Measurements from ENCODE around the gene EHD4. TPM values are rescaled to one million over a fixed set of nuclear protein-coding genes. Genes with fewer than 3 reads are reported as not detected.

EHD4 gene
- total RNA-seq, 8 experiments from 2014 or later = 3.6 to 45.8 (median 6.6) TPM

DNA sequence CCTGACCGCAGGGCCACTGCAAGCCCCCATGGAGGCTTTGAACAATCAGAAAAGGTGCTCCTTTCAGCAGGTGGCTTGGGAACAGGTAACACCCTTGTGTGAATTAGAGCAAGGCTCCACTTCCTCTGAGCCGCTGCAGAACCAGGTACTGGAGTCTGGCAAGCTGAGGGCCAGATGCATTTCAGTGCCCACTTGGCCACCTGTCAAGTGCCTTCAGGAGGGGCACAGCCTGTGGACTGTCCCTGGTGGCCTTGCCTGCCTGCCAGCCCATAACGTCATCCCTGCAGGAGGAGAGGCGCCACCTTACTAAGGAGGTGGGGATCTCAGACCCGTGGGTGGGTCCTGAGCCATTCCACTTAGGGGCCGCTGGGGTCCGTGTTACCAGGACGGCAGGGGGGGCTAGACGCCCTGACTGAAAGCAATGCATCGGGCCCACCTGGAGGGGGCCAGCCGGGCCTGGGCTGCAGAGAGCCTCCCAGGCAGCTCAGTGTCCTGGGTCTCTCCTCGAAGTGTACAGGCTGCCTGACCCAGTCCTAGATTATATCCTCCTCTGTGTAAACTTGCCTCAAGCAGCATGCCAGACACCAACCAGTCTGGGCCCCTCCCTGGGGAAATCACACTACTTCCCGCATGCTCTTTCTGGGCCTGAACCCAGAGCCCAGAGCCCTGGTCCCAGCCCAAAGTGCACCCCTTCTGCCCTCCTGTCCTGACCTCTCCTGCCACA lies 94.6 kb downstream of the EHD4 start:
- no peaks in the 10 kb centered on the region for H3K4me1 ChIP-seq (replicated peaks in 1 of 2)
- in situ Hi-C loops (cut with MboI; ENCODE audit: low pct_unique_long_range_greater_than_20kb in 2 of 9, low sequenced_read_pairs in 9 of 9, unreplicated experiment in 9 of 9) = no loop called here
- H3K27ac ChIP-seq = no peak overlapping the region
- WGBS, 10 experiments = 60 to 100% (median 60%) methylated on average over 1 to 4 of the region's 13 CpGs; no CpG with 5 or more reads in 5 of the 10 experiments
- no peak for ATAC-seq (replicated peaks in 6 of 8)
- no peak overlapping the region for H3K4me3 ChIP-seq

DNA sequence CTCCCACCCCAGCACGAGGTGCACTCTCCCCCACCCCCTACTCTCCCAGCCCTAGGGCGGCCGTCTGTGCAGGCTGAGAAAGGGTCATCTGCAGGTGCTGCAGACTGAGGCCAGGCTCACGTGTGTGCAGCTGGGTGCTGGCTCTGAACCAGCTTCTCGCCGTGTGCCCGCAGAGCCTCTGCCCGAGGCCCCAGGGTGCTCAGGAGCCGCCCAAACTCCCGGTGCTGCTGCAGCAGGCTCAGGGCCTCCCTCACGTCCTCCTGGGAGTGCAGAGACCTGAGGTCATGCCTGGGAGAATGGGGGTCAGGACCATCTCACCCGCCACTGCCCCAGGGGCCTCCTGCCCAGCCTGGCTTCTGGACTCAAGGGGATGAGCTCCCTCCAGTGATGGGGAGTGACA lies 95.7 kb downstream of the EHD4 start:
- no peak overlapping the region for H3K27ac ChIP-seq
- peak in 3 of 8 experiments; percentile 9 to 31 (median 17) for ATAC-seq (replicated peaks in 6 of 8)
- H3K4me3 ChIP-seq = no peak overlapping the region
- H3K4me1 ChIP-seq (replicated peaks in 1 of 2) = no peaks in the 10 kb centered on the region
- in situ Hi-C loops (cut with MboI; ENCODE audit: low pct_unique_long_range_greater_than_20kb in 2 of 9, low sequenced_read_pairs in 9 of 9, unreplicated experiment in 9 of 9) = no loop called here
- no CpG with 5 or more reads among the region's 12 CpGs for WGBS, 10 experiments

DNA sequence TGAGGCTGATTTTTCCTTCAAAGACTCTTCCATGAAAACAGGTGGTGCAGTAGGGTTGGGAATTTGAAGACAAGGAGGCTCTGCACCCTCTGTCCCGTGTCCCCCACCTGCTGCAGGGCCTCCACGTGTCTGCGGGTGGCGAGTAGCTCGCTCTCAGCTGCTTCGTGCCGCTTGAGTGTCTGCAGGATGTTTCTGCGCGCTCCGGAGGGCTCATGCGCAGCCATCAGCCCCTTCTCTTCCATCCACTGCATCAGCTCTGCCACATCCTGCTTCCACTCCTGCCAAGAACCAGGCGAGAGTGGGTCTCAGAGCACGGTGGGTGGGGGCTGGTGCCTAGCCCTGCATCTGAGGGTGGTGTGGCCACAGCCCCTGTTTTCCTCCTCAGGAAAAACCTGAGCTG lies 96.3 kb downstream of the EHD4 start:
- no peaks in the 10 kb centered on the region for H3K4me1 ChIP-seq (replicated peaks in 1 of 2)
- peak in 1 of 8 experiments; percentile 8 for ATAC-seq (replicated peaks in 6 of 8)
- in situ Hi-C loops (cut with MboI; ENCODE audit: low pct_unique_long_range_greater_than_20kb in 2 of 9, low sequenced_read_pairs in 9 of 9, unreplicated experiment in 9 of 9) = no loop called here
- no peak overlapping the region for H3K4me3 ChIP-seq
- 0 to 73% (median 40%) methylated on average over 1 to 10 of the region's 13 CpGs; no CpG with 5 or more reads in 7 of the 10 experiments for WGBS, 10 experiments
- H3K27ac ChIP-seq = no peak overlapping the region

- ATAC-seq (replicated peaks in 6 of 8) = no peak
- no peak overlapping the region for H3K4me3 ChIP-seq
- 80 to 100% (median 91%) methylated on average over 1 to 4 of the region's 12 CpGs; no CpG with 5 or more reads in 6 of the 10 experiments for WGBS, 10 experiments
- in situ Hi-C loops (cut with MboI; ENCODE audit: low pct_unique_long_range_greater_than_20kb in 2 of 9, low sequenced_read_pairs in 9 of 9, unreplicated experiment in 9 of 9) = no loop called here
- no peaks in the 10 kb centered on the region for H3K4me1 ChIP-seq (replicated peaks in 1 of 2)
- peak overlapping the region in 1 of 2 donors; percentile 28 for H3K27ac ChIP-seq
These were observed 97.6 kb downstream of the EHD4 start for GRCh38 chr15:41874736-41875135.

DNA sequence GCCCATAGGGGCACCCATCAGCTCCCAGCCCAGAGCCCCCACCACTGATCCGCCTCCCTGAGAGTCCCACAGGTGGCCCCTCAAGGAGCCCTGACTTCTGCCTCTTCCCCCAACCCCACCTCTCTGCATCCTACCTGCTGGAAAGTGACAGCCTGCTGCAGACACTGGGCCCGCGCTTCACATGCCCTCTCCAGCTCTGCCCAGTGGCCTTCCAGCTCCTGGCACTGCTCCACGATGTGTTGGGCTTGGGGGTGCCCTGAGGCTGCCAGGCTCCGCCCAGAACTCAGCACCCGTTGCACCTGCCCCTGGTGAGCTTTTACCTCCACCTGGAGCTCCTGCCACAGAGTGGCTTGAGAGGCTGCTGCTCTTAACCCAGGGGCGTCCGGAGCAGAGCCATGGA lies 98.6 kb downstream of the EHD4 start:
- ATAC-seq (replicated peaks in 6 of 8) = no peak
- Histone ChIP-seq H3K4me3 (no peak overlapping the region), H3K4me1 (replicated peaks in 1 of 2) (no peaks in the 10 kb centered on the region), H3K27ac (no peak overlapping the region)
- 58 to 96% (median 80%) methylated on average over 1 to 4 of the region's 8 CpGs; no CpG with 5 or more reads in 5 of the 10 experiments for WGBS, 10 experiments
- in situ Hi-C loops (cut with MboI; ENCODE audit: low pct_unique_long_range_greater_than_20kb in 2 of 9, low sequenced_read_pairs in 9 of 9, unreplicated experiment in 9 of 9) = no loop called here

DNA sequence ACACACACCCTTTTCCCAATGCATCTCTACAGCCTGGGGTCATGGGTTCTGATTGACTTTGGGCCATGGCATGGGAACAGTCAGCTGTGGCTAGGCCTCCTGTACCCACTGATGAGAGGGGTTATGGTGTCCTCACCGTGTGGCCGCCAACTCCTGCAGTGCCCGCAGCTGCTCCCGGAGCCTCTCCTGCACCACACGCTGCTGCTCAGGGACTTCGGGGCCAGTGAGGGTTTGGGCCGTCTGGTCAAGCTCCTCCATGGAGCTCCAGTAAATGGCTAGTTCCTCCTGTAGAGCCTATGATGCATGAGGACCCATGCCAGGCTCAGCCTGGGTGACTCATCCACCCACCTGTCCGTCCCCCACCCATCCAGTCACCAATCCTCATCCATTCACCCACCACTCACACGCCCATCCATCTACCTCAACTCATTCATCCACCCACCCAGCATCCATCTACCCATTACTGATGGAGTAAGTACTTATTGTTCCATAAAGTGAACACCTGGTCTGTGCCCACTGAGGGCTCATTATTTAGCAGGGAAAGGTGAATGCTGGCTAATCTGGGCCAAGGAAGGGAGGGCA lies 100.1 kb downstream of the EHD4 start:
- no peak overlapping the region for H3K4me3 ChIP-seq
- H3K4me1 ChIP-seq (replicated peaks in 1 of 2) = no peaks in the 10 kb centered on the region
- in situ Hi-C loops (cut with MboI; ENCODE audit: low pct_unique_long_range_greater_than_20kb in 2 of 9, low sequenced_read_pairs in 9 of 9, unreplicated experiment in 9 of 9) = no loop called here
- H3K27ac ChIP-seq = no peak overlapping the region
- WGBS, 10 experiments = 20 to 100% (median 50%) methylated on average over 1 to 4 of the region's 9 CpGs; no CpG with 5 or more reads in 7 of the 10 experiments
- ATAC-seq (replicated peaks in 6 of 8) = no peak

GRCh38 chr15:41871175-41871905 lies 101.0 kb downstream of the EHD4 start:
- ATAC-seq (replicated peaks in 6 of 8) = no peak
- 0 to 100% (median 67%) methylated on average over 1 to 3 of the region's 19 CpGs; no CpG with 5 or more reads in 5 of the 10 experiments for WGBS, 10 experiments
- Histone ChIP-seq H3K4me1 (replicated peaks in 1 of 2) (peaks cover 3 to 6% of the 10 kb centered on the region in 2 donors), H3K4me3 (no peak overlapping the region), H3K27ac (no peak overlapping the region)
- in situ Hi-C loops (cut with MboI; ENCODE audit: low pct_unique_long_range_greater_than_20kb in 2 of 9, low sequenced_read_pairs in 9 of 9, unreplicated experiment in 9 of 9) = no loop called here

DNA sequence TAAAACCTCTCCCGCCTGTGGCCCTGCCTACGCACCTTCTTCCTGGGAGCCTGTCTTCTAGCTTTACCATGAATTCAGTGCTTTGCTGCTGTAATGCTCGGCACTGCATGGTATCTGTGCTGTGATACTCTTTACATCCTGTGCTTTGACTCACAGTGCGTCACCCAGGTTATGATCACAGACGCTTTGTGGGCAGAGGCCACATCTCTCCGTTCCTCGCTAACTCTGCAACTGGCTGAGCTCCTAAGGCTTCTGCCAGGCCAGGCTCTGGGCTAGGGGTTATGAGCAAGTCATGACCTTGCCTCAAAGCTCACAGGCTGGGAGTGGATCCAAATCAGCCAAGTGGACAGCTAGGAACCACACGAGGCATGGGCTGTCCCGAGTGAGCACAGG lies 101.7 kb downstream of the EHD4 start:
- ATAC-seq (replicated peaks in 6 of 8) = no peak
- H3K4me1 ChIP-seq (replicated peaks in 1 of 2) = peaks cover 8 to 12% of the 10 kb centered on the region in 2 donors
- in situ Hi-C loops (cut with MboI; ENCODE audit: low pct_unique_long_range_greater_than_20kb in 2 of 9, low sequenced_read_pairs in 9 of 9, unreplicated experiment in 9 of 9) = no loop called here
- no peak overlapping the region for H3K4me3 ChIP-seq
- WGBS, 10 experiments = 25 to 100% (median 77%) methylated on average over 1 to 8 of the region's 9 CpGs; no CpG with 5 or more reads in 2 of the 10 experiments
- no peak overlapping the region for H3K27ac ChIP-seq

DNA sequence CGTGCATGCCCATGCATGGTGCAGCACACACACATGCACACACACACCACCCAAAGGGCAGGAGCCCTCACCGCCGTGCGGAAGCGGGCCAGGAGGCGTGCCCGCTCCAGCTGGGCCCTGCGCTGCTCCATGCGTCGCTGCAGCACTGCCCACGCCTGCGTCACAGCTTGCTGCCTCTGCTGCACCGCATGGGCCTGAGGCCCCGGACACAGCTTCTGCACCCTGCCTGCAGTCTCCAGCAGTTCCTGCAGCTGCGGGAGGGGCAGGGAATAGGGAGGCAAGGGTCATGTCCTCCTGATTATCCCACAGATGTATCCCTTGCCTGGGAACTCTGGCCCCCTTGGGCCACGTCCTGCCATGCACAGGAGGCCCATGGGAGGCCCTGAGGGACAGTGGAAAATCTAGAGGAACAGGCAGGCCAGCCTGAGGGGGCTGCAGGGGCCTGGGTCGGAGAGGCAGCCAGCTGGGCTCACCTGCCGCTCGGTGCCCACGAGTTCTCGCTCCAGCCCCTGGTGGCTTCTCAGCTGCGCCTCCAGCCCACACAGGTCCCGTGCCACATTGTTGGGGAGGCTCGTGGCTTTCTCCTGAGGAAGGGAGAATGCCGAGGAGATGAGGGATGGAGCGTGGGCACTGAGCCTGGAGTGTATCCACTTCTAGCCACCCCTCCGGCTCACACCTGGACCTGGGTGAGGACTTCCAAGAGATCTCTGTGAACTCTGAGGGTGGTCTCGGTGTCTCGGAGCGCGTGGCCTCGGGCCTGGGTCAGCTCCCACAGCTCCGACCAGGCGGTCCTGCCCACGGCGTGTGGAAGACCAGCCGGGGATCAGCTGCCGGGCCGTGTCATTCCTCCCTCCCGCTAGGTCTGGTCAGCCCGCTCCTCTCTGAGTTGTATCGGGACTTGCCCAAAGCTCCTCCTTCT lies 102.3 kb downstream of the EHD4 start:
- Histone ChIP-seq H3K4me1 (replicated peaks in 1 of 2) (peaks cover 8 to 12% of the 10 kb centered on the region in 2 donors), H3K4me3 (no peak overlapping the region), H3K27ac (no peak overlapping the region)
- in situ Hi-C loops (cut with MboI; ENCODE audit: low pct_unique_long_range_greater_than_20kb in 2 of 9, low sequenced_read_pairs in 9 of 9, unreplicated experiment in 9 of 9) = no loop called here
- ATAC-seq (replicated peaks in 6 of 8) = peak in 1 of 8 experiments; percentile 4
- WGBS, 10 experiments = 60 to 88% (median 79%) methylated on average over 1 to 17 of the region's 42 CpGs; no CpG with 5 or more reads in 5 of the 10 experiments

DNA sequence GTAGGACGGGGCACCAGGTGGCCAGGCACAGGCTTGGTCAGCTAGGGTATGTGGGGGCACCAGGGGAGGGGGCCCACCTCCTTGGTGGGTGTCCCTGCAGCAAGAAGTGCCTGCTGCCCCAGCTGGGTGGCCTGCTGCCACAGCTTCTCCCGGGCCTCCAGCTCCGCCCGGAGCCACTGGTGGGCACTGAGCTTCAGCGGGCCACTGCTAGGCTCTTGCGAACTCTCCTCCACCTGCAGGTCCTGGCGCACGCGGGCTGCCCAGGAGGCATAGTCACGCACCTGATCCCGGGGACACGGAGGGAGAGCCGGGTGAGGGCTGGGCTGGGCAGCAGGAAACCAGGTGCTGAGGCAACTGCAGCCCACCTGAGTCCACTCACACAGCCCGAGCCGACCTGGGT lies 104.0 kb downstream of the EHD4 start:
- no peak overlapping the region for H3K4me3 ChIP-seq
- H3K4me1 ChIP-seq (replicated peaks in 1 of 2) = peaks cover 8 to 12% of the 10 kb centered on the region in 2 donors
- in situ Hi-C loops (cut with MboI; ENCODE audit: low pct_unique_long_range_greater_than_20kb in 2 of 9, low sequenced_read_pairs in 9 of 9, unreplicated experiment in 9 of 9) = no loop called here
- H3K27ac ChIP-seq = no peak overlapping the region
- no peak for ATAC-seq (replicated peaks in 6 of 8)
- WGBS, 10 experiments = 100% methylated on average over 2 of the region's 15 CpGs; no CpG with 5 or more reads in 7 of the 10 experiments

DNA sequence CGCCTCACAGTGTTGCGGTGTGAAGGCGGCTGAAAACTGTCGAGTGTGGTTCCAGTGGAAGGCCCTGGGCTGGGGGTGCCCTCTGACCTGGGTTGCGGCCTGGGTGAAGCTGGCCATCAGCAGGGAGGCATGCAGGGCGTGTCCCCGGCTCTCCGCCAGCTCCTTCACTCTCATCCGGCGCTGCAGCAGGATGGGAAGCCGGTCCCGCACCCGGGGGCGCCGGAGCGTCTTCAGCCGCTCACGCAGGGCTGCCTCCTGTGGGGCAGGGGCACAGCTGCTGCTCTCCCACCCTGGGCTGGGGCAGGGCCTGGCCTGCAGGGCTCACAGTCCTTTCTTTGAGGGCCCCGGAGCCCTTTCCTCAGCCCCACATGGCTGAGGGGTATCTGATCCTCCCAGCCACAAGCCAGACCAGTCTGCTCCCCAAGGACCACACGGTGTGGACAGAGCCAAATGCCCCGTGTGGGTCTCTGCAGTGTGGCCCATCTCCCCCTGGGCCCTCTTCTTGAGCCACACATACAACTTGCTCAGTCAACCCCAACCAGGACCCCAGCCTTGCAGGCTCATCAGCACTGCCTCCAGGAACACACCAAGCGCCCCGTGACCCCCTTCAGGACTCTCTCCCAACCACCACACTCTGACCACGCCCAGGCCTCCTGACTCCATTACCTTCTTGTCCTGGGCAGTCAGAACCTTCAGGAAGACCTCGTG lies 105.3 kb downstream of the EHD4 start:
- H3K27ac ChIP-seq = no peak overlapping the region
- in situ Hi-C loops (cut with MboI; ENCODE audit: low pct_unique_long_range_greater_than_20kb in 2 of 9, low sequenced_read_pairs in 9 of 9, unreplicated experiment in 9 of 9) = no loop called here
- peaks cover 8 to 12% of the 10 kb centered on the region in 2 donors for H3K4me1 ChIP-seq (replicated peaks in 1 of 2)
- no peak overlapping the region for H3K4me3 ChIP-seq
- WGBS, 10 experiments = 78 to 100% (median 93%) methylated on average over 1 to 5 of the region's 25 CpGs; no CpG with 5 or more reads in 6 of the 10 experiments
- ATAC-seq (replicated peaks in 6 of 8) = peak in 2 of 8 experiments; percentile 3 to 9

DNA sequence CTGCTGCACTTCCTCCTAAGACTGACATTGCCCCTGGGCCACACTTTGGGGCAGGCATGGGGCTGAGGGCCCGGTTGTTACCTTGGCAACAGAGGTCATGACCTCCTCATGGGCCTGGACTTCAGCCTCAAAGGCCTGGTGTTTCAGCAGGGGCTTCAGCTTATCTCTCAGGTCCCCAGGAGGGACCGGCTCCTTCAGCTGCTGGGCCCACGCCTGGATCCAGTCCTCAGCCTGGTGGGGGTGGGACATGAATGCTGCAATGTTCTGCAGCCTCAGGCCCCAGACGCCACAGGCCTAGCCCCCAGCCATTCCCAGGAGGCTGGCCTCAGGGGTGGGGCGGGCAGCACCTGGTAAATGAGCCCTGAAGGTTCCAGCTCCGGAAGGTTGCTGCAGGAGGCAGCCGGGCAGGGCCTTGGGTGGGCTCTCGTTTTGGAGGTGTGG lies 106.1 kb downstream of the EHD4 start:
- 33 to 100% methylated on average over 1 of the region's 8 CpGs; no CpG with 5 or more reads in 8 of the 10 experiments for WGBS, 10 experiments
- ATAC-seq (replicated peaks in 6 of 8) = peak in 5 of 8 experiments; percentile 17 to 38 (median 30)
- Histone ChIP-seq H3K4me3 (no peak overlapping the region), H3K27ac (peak overlapping the region in 1 of 2 donors; percentile 42), H3K4me1 (replicated peaks in 1 of 2) (peaks cover 8 to 12% of the 10 kb centered on the region in 2 donors)
- in situ Hi-C loops (cut with MboI; ENCODE audit: low pct_unique_long_range_greater_than_20kb in 2 of 9, low sequenced_read_pairs in 9 of 9, unreplicated experiment in 9 of 9) = no loop called here

Measured in motor neuron (in vitro differentiated cells).